ENCODE measurements around the gene TUBG2. TPM values are rescaled to one million over a fixed set of nuclear protein-coding genes. Genes with fewer than 3 reads are reported as not detected.

TUBG2 gene
- total and polyA plus RNA-seq, 2 donors from 2014 or later, result 19.9 to 39.9 TPM

DNA sequence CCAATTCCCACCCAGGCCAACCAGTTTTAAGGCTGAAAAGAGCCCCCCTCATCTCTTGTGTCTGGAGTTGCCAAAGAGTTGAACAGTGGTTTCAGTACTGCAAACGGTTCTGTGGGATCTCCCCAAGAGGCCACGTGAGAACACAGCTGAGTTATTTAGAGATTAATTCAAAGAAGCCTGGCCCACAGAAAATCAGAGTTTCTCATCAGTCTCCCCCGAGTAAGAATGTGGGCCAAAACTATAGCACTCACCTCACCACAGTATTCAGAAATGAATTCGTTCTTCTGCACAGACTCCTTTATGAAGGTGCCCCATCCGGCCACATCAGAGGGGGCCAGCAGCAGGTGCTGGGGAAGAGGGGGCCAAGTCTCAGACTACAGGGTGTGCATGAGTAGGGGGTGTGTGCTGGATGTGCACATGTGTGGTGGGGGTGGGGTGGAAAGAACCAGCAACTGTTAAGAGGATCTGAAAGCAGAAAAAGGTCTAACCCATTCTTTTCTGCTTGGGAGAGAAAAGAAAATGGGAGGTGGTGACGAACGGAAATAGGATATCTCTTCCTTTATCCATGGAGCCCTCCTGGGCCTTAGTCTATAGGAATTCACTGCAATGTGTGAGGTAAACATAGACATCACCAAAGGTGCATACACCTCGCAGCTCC lies 45.9 kb downstream of the TUBG2 start:
- intact Hi-C loops (cut with DNase I), result no loop called here
- H3K27ac ChIP-seq (ENCODE audit: low read depth in 2 of 2, low read length in 2 of 2), result no peak overlapping the region
- no peaks in the 10 kb centered on the region for H3K9me3 ChIP-seq (ENCODE audit: control insufficient read depth in 2 of 3, insufficient read depth in 1 of 3, low read length in 3 of 3)
- H3K36me3 ChIP-seq (ENCODE audit: control insufficient read depth in 2 of 3, insufficient read depth in 3 of 3, low read length in 3 of 3), result peaks cover 8 to 85% (median 54%) of the 10 kb centered on the region in 3 donors
- DNase-seq (no peak), FAIRE-seq (no peak)
- TF ChIP-seq, protein P1, sequence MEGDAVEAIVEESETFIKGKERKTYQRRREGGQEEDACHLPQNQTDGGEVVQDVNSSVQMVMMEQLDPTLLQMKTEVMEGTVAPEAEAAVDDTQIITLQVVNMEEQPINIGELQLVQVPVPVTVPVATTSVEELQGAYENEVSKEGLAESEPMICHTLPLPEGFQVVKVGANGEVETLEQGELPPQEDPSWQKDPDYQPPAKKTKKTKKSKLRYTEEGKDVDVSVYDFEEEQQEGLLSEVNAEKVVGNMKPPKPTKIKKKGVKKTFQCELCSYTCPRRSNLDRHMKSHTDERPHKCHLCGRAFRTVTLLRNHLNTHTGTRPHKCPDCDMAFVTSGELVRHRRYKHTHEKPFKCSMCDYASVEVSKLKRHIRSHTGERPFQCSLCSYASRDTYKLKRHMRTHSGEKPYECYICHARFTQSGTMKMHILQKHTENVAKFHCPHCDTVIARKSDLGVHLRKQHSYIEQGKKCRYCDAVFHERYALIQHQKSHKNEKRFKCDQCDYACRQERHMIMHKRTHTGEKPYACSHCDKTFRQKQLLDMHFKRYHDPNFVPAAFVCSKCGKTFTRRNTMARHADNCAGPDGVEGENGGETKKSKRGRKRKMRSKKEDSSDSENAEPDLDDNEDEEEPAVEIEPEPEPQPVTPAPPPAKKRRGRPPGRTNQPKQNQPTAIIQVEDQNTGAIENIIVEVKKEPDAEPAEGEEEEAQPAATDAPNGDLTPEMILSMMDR (IDR thresholded peaks at IDR 0.05; ENCODE audit: borderline replicate concordance, extremely low read depth, insufficient read depth), result no peak
- H3K4me1 ChIP-seq (ENCODE audit: control insufficient read depth in 2 of 3, insufficient read depth in 2 of 3, low read depth in 1 of 3, low read length in 3 of 3), result no peaks in the 10 kb centered on the region
- no peak overlapping the region for H3K4me3 ChIP-seq (ENCODE audit: low read length in 3 of 3)
- H3K27me3 ChIP-seq (ENCODE audit: control insufficient read depth, insufficient read depth, low read length), result no peaks in the 10 kb centered on the region
- no peak overlapping the region for H3K9ac ChIP-seq (ENCODE audit: low read length in 3 of 3)

DNA sequence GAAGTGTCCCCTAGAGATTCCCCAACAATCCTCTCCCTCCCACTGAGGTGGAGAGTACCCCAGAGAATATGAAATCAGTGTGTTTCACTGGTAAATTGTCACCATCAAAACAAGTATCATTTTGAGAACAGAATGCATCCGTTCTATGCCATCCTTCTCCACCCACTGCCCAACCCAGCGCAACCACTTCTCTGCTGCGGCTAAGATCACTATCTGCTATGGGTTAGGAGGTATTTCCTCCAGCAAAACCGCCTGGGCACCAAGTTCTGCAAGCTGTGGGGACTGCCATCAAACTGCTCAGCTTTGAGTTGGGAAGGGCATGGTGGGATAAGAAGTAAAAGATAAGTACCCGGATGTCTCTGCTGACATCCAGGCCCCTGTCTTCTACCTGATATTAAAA lies 47.6 kb downstream of the TUBG2 start:
- no peaks in the 10 kb centered on the region for H3K27me3 ChIP-seq (ENCODE audit: control insufficient read depth, insufficient read depth, low read length)
- H3K36me3 ChIP-seq (ENCODE audit: control insufficient read depth in 2 of 3, insufficient read depth in 3 of 3, low read length in 3 of 3), result peaks cover 10 to 84% (median 52%) of the 10 kb centered on the region in 3 donors
- intact Hi-C loops (cut with DNase I), result no loop called here
- H3K9ac ChIP-seq (ENCODE audit: low read length in 3 of 3), result no peak overlapping the region
- H3K9me3 ChIP-seq (ENCODE audit: control insufficient read depth in 2 of 3, insufficient read depth in 1 of 3, low read length in 3 of 3), result no peaks in the 10 kb centered on the region
- DNase-seq (no peak), FAIRE-seq (no peak)
- TF ChIP-seq, protein P1 (IDR thresholded peaks at IDR 0.05; ENCODE audit: borderline replicate concordance, extremely low read depth, insufficient read depth), result no peak
- no peak overlapping the region for H3K4me3 ChIP-seq (ENCODE audit: low read length in 3 of 3)
- H3K27ac ChIP-seq (ENCODE audit: low read depth in 2 of 2, low read length in 2 of 2), result no peak overlapping the region
- no peaks in the 10 kb centered on the region for H3K4me1 ChIP-seq (ENCODE audit: control insufficient read depth in 2 of 3, insufficient read depth in 2 of 3, low read depth in 1 of 3, low read length in 3 of 3)

DNA sequence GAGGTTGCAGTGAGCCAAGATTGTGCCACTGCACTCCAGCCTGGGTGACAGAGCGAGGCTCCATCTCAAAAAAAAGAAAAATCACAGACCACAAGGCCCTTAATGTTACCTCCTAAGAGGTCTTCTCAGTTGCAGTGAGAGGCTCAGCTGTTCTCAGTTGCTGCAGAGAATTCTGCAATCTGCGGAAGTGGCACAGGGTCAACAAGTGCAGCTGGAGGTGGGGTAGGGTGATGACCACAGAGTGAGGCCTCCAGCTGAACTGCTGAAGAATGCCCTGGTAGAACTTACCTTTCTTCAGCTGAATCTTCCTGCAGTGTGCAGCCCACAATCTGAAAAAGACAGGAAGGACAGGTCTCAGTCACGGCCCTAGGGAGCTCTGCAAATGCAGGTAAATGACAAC lies 49.5 kb downstream of the TUBG2 start:
- Histone ChIP-seq H3K9ac (ENCODE audit: low read length in 3 of 3) (no peak overlapping the region), H3K4me1 (ENCODE audit: control insufficient read depth in 2 of 3, insufficient read depth in 2 of 3, low read depth in 1 of 3, low read length in 3 of 3) (no peaks in the 10 kb centered on the region)

More for the DNA sequence above, 49.5 kb downstream of the TUBG2 start:
- FAIRE-seq (no peak), DNase-seq (no peak)
- Histone ChIP-seq H3K27ac (ENCODE audit: low read depth in 2 of 2, low read length in 2 of 2) (no peak overlapping the region), H3K9me3 (ENCODE audit: control insufficient read depth in 2 of 3, insufficient read depth in 1 of 3, low read length in 3 of 3) (no peaks in the 10 kb centered on the region), H3K36me3 (ENCODE audit: control insufficient read depth in 2 of 3, insufficient read depth in 3 of 3, low read length in 3 of 3) (peaks cover 10 to 81% (median 57%) of the 10 kb centered on the region in 3 donors), H3K4me3 (ENCODE audit: low read length in 3 of 3) (no peak overlapping the region), H3K27me3 (ENCODE audit: control insufficient read depth, insufficient read depth, low read length) (no peaks in the 10 kb centered on the region)
- intact Hi-C loops (cut with DNase I), result no loop called here
- TF ChIP-seq, protein P1 (IDR thresholded peaks at IDR 0.05; ENCODE audit: borderline replicate concordance, extremely low read depth, insufficient read depth), result no peak
